ENCODE data around the gene OR56A1.
"Not testable (repeated sequence)": the region's sequence is repeated elsewhere in the genome, so short reads cannot be mapped to it uniquely, and the experiment has no call there.

OR56A1 gene

GRCh38 chr11:6030708-6031405 is at the start of gene OR56A1:
Gene OR56A1, minus strand, starts transcription at chr11:6030758. Its CDS starts 3,066 bp downstream, at chr11:6027692.
- no peak for DNase-seq (ENCODE audit: low read depth, low spot score)
- no peak within 1 kb of the TSS for H3K27ac ChIP-seq

GRCh38 chr11:6079463-6079862 is 48.9 kb upstream of the OR56A1 start:
- DNase-seq (ENCODE audit: low read depth, low spot score) = no peak
- H3K27ac ChIP-seq = no peak overlapping the region

- H3K27ac ChIP-seq = no peak overlapping the region
- DNase-seq (ENCODE audit: low read depth, low spot score) = no peak
Observed at GRCh38 chr11:6077723-6078122, 47.2 kb upstream of the OR56A1 start.

GRCh38 chr11:6076443-6076842 is 45.9 kb upstream of the OR56A1 start:
- not testable (repeated sequence) for DNase-seq (ENCODE audit: low read depth, low spot score)

GRCh38 chr11:6067502-6067901 is 36.9 kb upstream of the OR56A1 start:
- DNase-seq (ENCODE audit: low read depth, low spot score) = no peak
- no peak overlapping the region for H3K27ac ChIP-seq

More at GRCh38 chr11:6076443-6076842, 45.9 kb upstream of the OR56A1 start:
- H3K27ac ChIP-seq = not testable (repeated sequence)

GRCh38 chr11:6062691-6063358 is 32.3 kb upstream of the OR56A1 start:
- no peak overlapping the region for H3K27ac ChIP-seq
- no peak for DNase-seq (ENCODE audit: low read depth, low spot score)

- no peak overlapping the region for H3K27ac ChIP-seq
- DNase-seq (ENCODE audit: low read depth, low spot score) = no peak
Observed at GRCh38 chr11:6061475-6061874, 30.9 kb upstream of the OR56A1 start.

GRCh38 chr11:6057452-6057851 is 26.9 kb upstream of the OR56A1 start:
- no peak for DNase-seq (ENCODE audit: low read depth, low spot score)
- H3K27ac ChIP-seq = no peak overlapping the region

- no peak overlapping the region for H3K27ac ChIP-seq
- no peak for DNase-seq (ENCODE audit: low read depth, low spot score)
Observed at GRCh38 chr11:6055569-6055968, 25.0 kb upstream of the OR56A1 start.

- no peak for DNase-seq (ENCODE audit: low read depth, low spot score)
- H3K27ac ChIP-seq = no peak overlapping the region
Observed at GRCh38 chr11:6052374-6052773, 21.8 kb upstream of the OR56A1 start.

- no peak overlapping the region for H3K27ac ChIP-seq
- no peak for DNase-seq (ENCODE audit: low read depth, low spot score)
Observed at GRCh38 chr11:6040874-6041273, 10.3 kb upstream of the OR56A1 start.

- no peak for DNase-seq (ENCODE audit: low read depth, low spot score)
- no peak overlapping the region for H3K27ac ChIP-seq
Observed at GRCh38 chr11:6027501-6027900, 3.1 kb downstream of the OR56A1 start.

- no peak overlapping the region for H3K27ac ChIP-seq
- no peak for DNase-seq (ENCODE audit: low read depth, low spot score)
Observed at GRCh38 chr11:6025056-6025455, 5.5 kb downstream of the OR56A1 start.

- H3K27ac ChIP-seq = no peak overlapping the region
- DNase-seq (ENCODE audit: low read depth, low spot score) = peak; percentile 14
Observed at GRCh38 chr11:6022956-6023355, 7.6 kb downstream of the OR56A1 start.

- DNase-seq (ENCODE audit: low read depth, low spot score) = no peak
- no peak overlapping the region for H3K27ac ChIP-seq
Observed at GRCh38 chr11:6013042-6013441, 17.5 kb downstream of the OR56A1 start.

GRCh38 chr11:6012035-6012668 is 18.4 kb downstream of the OR56A1 start:
- no peak for DNase-seq (ENCODE audit: low read depth, low spot score)
- no peak overlapping the region for H3K27ac ChIP-seq

GRCh38 chr11:6006846-6007245 is 23.7 kb downstream of the OR56A1 start, which contains the start of gene OR56A4:
Gene OR56A4, minus strand, starts transcription at chr11:6006946. Its CDS starts 3,954 bp downstream, at chr11:6002992.
- DNase-seq (ENCODE audit: low read depth, low spot score) = no peak
- no peak within 1 kb of the TSS for H3K27ac ChIP-seq

- no peak for DNase-seq (ENCODE audit: low read depth, low spot score)
- no peak overlapping the region for H3K27ac ChIP-seq
Observed at GRCh38 chr11:6006395-6006794, 24.2 kb downstream of the OR56A1 start.

- no peak for DNase-seq (ENCODE audit: low read depth, low spot score)
- H3K27ac ChIP-seq = no peak overlapping the region
Observed at GRCh38 chr11:6002202-6002699, 28.3 kb downstream of the OR56A1 start.

GRCh38 chr11:5994791-5995190 is 35.8 kb downstream of the OR56A1 start:
- no peak overlapping the region for H3K27ac ChIP-seq
- DNase-seq (ENCODE audit: low read depth, low spot score) = no peak

- H3K27ac ChIP-seq = no peak overlapping the region
- DNase-seq (ENCODE audit: low read depth, low spot score) = no peak
Observed at GRCh38 chr11:5992604-5993251, 37.8 kb downstream of the OR56A1 start.
